Measurements from ENCODE around the gene FXYD2. TPM values are rescaled to one million over a fixed set of nuclear protein-coding genes. Genes with fewer than 3 reads are reported as not detected.
"Not testable (repeated sequence)": the region's sequence is repeated elsewhere in the genome, so short reads cannot be mapped to it uniquely, and the experiment has no call there.

FXYD2 gene
- total and polyA plus RNA-seq, 2 donors from 2014 or later: 2,527 to 9,664 TPM

DNA sequence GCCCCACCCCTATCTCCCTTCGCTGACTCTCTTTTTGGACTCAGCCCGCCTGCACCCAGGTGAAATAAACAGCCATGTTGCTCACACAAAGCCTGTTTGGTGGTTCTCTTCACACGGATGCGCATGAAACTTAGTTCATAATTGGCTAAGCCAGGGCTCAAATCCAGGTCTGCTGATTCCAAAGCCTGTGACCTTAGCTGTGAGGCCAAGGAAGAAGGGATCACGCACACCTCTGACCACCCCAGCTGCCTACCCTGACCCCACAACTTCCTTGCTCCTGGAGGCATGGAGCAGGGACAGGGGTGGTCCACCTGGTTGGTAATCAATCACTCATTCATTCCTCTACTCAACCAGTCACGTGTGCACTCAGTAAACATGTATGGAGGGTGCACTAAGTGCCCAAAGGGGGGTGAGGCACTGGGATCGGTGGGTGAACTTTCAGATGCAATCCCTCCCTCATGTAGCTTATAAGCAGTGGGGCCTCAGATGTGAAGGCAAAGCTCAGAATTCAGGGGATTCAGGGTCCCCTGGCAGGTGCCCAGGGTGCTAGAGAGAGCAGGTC, 10.3 kb downstream of the FXYD2 start:
- FAIRE-seq (no peak), DNase-seq (peak in 2 of 5 donors; percentile 41 to 89)
- no peaks in the 10 kb centered on the region for H3K9me3 ChIP-seq (ENCODE audit: control insufficient read depth in 2 of 3, insufficient read depth in 1 of 3, low read length in 3 of 3)
- H3K4me3 ChIP-seq (ENCODE audit: low read length in 3 of 3): no peak overlapping the region
- no peaks in the 10 kb centered on the region for H3K36me3 ChIP-seq (ENCODE audit: control insufficient read depth in 2 of 3, insufficient read depth in 3 of 3, low read length in 3 of 3)
- TF ChIP-seq, protein P1, sequence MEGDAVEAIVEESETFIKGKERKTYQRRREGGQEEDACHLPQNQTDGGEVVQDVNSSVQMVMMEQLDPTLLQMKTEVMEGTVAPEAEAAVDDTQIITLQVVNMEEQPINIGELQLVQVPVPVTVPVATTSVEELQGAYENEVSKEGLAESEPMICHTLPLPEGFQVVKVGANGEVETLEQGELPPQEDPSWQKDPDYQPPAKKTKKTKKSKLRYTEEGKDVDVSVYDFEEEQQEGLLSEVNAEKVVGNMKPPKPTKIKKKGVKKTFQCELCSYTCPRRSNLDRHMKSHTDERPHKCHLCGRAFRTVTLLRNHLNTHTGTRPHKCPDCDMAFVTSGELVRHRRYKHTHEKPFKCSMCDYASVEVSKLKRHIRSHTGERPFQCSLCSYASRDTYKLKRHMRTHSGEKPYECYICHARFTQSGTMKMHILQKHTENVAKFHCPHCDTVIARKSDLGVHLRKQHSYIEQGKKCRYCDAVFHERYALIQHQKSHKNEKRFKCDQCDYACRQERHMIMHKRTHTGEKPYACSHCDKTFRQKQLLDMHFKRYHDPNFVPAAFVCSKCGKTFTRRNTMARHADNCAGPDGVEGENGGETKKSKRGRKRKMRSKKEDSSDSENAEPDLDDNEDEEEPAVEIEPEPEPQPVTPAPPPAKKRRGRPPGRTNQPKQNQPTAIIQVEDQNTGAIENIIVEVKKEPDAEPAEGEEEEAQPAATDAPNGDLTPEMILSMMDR (IDR thresholded peaks at IDR 0.05; ENCODE audit: borderline replicate concordance, extremely low read depth, insufficient read depth): no peak
- peak overlapping the region; percentile 72 to 98 for H3K27ac ChIP-seq (ENCODE audit: low read depth in 2 of 2, low read length in 2 of 2)
- H3K4me1 ChIP-seq (ENCODE audit: control insufficient read depth in 2 of 3, insufficient read depth in 2 of 3, low read depth in 1 of 3, low read length in 3 of 3): peaks cover 8 to 44% (median 39%) of the 10 kb centered on the region in 3 donors
- H3K9ac ChIP-seq (ENCODE audit: low read length in 3 of 3): peak overlapping the region in 1 of 3 donors; percentile 35
- intact Hi-C loops (cut with DNase I): no loop called here
- no peaks in the 10 kb centered on the region for H3K27me3 ChIP-seq (ENCODE audit: control insufficient read depth, insufficient read depth, low read length)

DNA sequence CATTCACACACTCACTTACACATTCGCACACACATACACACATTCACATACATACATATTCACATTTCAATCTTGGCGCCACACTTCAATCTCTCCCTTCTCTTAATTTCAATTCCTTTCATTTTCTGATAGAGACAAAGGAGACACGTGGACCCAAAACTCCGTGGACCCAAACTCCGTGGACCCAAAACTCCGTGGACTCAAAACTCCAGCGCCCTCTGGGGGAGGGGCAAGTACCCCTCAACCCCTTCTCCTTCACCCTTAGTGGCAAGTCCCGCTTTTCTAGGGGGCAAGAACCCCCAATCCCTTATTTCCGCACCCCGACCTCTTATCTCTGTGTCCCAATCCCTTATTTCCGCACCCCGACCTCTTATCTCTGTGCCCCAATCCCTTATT, 14.5 kb downstream of the FXYD2 start:
- not testable (repeated sequence) for FAIRE-seq; H3K36me3 ChIP-seq (ENCODE audit: control insufficient read depth in 2 of 3, insufficient read depth in 3 of 3, low read length in 3 of 3)

DNA sequence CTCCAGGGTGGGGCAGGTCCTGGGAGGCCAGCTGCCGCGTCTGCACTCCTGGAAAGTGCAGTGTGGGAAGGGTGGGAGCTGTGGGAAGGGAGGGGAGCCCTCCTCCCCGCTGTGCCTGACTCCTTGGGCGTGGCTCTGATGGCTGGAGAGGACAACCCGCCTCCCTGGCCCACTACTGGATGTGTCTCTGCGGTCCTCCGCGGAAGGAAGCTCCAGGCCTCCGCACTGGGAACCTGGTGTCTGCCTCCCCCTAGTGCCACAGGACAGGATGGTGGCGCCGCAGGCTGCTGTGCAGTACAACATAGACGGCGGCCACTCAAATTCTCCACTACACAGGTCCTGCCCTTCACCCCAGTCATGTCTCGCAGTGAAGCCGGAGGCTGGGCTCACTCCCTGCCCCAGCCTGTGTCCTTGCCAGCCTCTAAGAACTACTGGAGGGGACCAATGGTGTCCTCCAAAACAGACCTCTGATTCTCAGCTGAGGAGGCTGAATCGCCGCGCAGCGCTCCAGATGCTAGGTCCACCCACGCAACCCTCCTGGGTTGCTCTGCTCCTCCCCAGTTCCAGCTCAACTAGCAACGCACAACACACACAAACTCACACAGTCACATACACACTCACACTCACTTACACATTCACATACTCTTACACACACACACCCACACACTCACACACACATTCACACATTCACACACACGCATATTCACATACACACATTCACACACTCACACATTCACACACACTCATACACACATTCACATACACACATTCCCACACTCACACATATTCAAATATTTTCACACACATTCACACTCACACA, 15.1 kb downstream of the FXYD2 start:
- Histone ChIP-seq H3K4me3 (ENCODE audit: low read length in 3 of 3) (no peak overlapping the region), H3K9ac (ENCODE audit: low read length in 3 of 3) (peak overlapping the region in 1 of 3 donors; percentile 40), H3K9me3 (ENCODE audit: control insufficient read depth in 2 of 3, insufficient read depth in 1 of 3, low read length in 3 of 3) (no peaks in the 10 kb centered on the region), H3K4me1 (ENCODE audit: control insufficient read depth in 2 of 3, insufficient read depth in 2 of 3, low read depth in 1 of 3, low read length in 3 of 3) (peaks cover 0 to 7% (median 4%) of the 10 kb centered on the region in 3 donors), H3K27me3 (ENCODE audit: control insufficient read depth, insufficient read depth, low read length) (no peaks in the 10 kb centered on the region), H3K36me3 (ENCODE audit: control insufficient read depth in 2 of 3, insufficient read depth in 3 of 3, low read length in 3 of 3) (no peaks in the 10 kb centered on the region), H3K27ac (ENCODE audit: low read depth in 2 of 2, low read length in 2 of 2) (no peak overlapping the region)
- no peak for FAIRE-seq
- TF ChIP-seq, protein P1 (IDR thresholded peaks at IDR 0.05; ENCODE audit: borderline replicate concordance, extremely low read depth, insufficient read depth): peak; percentile 47
- intact Hi-C loops (cut with DNase I): no loop called here
- DNase-seq: peak; percentile 82 to 91 (median 87)

More for the DNA sequence above, 14.5 kb downstream of the FXYD2 start:
- H3K27ac ChIP-seq (ENCODE audit: low read depth in 2 of 2, low read length in 2 of 2); H3K27me3 ChIP-seq (ENCODE audit: control insufficient read depth, insufficient read depth, low read length); H3K9me3 ChIP-seq (ENCODE audit: control insufficient read depth in 2 of 3, insufficient read depth in 1 of 3, low read length in 3 of 3); H3K4me3 ChIP-seq (ENCODE audit: low read length in 3 of 3); intact Hi-C loops (cut with DNase I): not testable (repeated sequence)
- Histone ChIP-seq H3K4me1 (ENCODE audit: control insufficient read depth in 2 of 3, insufficient read depth in 2 of 3, low read depth in 1 of 3, low read length in 3 of 3) (peaks cover 0 to 13% (median 9%) of the 10 kb centered on the region in 3 donors), H3K9ac (ENCODE audit: low read length in 3 of 3) (peak overlapping the region in 1 of 3 donors; percentile 40)
- peak in 1 of 5 donors; percentile 41 for DNase-seq

DNA sequence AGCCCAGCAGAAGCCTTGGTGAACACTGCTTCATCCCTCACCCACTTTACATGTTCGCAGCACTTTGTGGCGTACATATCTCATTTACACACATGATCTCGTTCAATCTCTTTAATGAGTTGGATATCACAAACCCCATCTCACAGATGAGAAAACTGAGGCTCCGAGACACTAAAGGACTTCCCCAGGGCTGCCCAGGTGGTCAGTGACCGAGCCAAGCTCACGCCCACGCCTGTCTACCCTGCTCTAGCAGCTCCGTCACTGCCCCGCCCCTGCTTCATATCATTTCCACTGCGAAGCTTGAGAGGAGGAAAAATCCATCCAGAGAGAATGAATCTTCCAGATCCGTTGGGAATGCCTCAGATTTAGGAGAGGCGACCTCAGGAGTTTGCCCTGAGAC, 15.8 kb downstream of the FXYD2 start:
- H3K9ac ChIP-seq (ENCODE audit: low read length in 3 of 3): no peak overlapping the region
- no peak overlapping the region for H3K27ac ChIP-seq (ENCODE audit: low read depth in 2 of 2, low read length in 2 of 2)
- no peaks in the 10 kb centered on the region for H3K9me3 ChIP-seq (ENCODE audit: control insufficient read depth in 2 of 3, insufficient read depth in 1 of 3, low read length in 3 of 3)
- TF ChIP-seq, protein P1 (IDR thresholded peaks at IDR 0.05; ENCODE audit: borderline replicate concordance, extremely low read depth, insufficient read depth): no peak
- peaks cover 0 to 5% (median 0%) of the 10 kb centered on the region in 3 donors for H3K4me1 ChIP-seq (ENCODE audit: control insufficient read depth in 2 of 3, insufficient read depth in 2 of 3, low read depth in 1 of 3, low read length in 3 of 3)
- no peak overlapping the region for H3K4me3 ChIP-seq (ENCODE audit: low read length in 3 of 3)
- FAIRE-seq (no peak), DNase-seq (peak in 1 of 5 donors; percentile 45)
- H3K36me3 ChIP-seq (ENCODE audit: control insufficient read depth in 2 of 3, insufficient read depth in 3 of 3, low read length in 3 of 3): no peaks in the 10 kb centered on the region
- intact Hi-C loops (cut with DNase I): no loop called here
- H3K27me3 ChIP-seq (ENCODE audit: control insufficient read depth, insufficient read depth, low read length): no peaks in the 10 kb centered on the region

Data from kidney (tissue), 14 donors.